ENCODE measurements around the gene ST6GALNAC2.
A peak's percentile ranks its signal among the peaks of the same experiment; 100 is the strongest.

DNA sequence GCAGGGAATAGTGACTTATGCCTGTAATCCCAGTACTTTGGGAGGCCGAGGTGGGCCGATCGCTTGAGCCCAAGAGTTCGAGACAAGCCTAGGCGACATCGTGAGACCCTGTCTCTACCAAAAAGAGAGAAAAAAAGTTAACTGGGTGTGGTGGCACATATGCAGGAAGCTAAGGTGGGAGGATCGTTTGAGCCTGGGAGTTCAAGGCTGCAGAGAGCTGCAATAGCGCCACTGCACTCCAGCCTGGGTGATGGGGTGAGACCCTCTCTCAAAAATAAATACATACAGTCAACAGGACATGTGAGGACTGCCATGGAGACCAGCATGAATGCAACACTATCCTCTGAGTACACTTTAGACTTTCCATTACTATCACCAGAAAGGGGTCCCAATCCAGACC is 15.4 kb upstream of the ST6GALNAC2 start:
- TF ChIP-seq CREB1 (CRISPR knock-in tag; IDR thresholded peaks at IDR 0.05; ENCODE audit: low read depth): no peak
- TF ChIP-seq, protein P1, sequence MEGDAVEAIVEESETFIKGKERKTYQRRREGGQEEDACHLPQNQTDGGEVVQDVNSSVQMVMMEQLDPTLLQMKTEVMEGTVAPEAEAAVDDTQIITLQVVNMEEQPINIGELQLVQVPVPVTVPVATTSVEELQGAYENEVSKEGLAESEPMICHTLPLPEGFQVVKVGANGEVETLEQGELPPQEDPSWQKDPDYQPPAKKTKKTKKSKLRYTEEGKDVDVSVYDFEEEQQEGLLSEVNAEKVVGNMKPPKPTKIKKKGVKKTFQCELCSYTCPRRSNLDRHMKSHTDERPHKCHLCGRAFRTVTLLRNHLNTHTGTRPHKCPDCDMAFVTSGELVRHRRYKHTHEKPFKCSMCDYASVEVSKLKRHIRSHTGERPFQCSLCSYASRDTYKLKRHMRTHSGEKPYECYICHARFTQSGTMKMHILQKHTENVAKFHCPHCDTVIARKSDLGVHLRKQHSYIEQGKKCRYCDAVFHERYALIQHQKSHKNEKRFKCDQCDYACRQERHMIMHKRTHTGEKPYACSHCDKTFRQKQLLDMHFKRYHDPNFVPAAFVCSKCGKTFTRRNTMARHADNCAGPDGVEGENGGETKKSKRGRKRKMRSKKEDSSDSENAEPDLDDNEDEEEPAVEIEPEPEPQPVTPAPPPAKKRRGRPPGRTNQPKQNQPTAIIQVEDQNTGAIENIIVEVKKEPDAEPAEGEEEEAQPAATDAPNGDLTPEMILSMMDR (conservative IDR thresholded peaks at IDR 0.05; ENCODE audit: low read depth in 2 of 2): 0 out of 4 replicates have a peak, but pooled peaks of 1 of the 2 experiments have one; percentile 1
- TF ChIP-seq, protein P2, sequence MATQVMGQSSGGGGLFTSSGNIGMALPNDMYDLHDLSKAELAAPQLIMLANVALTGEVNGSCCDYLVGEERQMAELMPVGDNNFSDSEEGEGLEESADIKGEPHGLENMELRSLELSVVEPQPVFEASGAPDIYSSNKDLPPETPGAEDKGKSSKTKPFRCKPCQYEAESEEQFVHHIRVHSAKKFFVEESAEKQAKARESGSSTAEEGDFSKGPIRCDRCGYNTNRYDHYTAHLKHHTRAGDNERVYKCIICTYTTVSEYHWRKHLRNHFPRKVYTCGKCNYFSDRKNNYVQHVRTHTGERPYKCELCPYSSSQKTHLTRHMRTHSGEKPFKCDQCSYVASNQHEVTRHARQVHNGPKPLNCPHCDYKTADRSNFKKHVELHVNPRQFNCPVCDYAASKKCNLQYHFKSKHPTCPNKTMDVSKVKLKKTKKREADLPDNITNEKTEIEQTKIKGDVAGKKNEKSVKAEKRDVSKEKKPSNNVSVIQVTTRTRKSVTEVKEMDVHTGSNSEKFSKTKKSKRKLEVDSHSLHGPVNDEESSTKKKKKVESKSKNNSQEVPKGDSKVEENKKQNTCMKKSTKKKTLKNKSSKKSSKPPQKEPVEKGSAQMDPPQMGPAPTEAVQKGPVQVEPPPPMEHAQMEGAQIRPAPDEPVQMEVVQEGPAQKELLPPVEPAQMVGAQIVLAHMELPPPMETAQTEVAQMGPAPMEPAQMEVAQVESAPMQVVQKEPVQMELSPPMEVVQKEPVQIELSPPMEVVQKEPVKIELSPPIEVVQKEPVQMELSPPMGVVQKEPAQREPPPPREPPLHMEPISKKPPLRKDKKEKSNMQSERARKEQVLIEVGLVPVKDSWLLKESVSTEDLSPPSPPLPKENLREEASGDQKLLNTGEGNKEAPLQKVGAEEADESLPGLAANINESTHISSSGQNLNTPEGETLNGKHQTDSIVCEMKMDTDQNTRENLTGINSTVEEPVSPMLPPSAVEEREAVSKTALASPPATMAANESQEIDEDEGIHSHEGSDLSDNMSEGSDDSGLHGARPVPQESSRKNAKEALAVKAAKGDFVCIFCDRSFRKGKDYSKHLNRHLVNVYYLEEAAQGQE (IDR thresholded peaks at IDR 0.05; ENCODE audit: unreplicated experiment): no peak
- TF ChIP-seq ZNF114 (CRISPR knock-in tag; IDR thresholded peaks at IDR 0.05): no peak
- TF ChIP-seq JUNB (IDR thresholded peaks at IDR 0.05; ENCODE audit: unreplicated experiment): no peak
- no peak for TF ChIP-seq POLR2AphosphoS5 (IDR thresholded peaks at IDR 0.05; ENCODE audit: low read depth)
- no peak for TF ChIP-seq EZH2 (IDR thresholded peaks at IDR 0.05; ENCODE audit: low read depth, unreplicated experiment)
- no peak for TF ChIP-seq EZH2phosphoT487 (IDR thresholded peaks at IDR 0.05; ENCODE audit: unreplicated experiment)

Measured in GM23338 (cell line).